OCI-LY3 (cell line): ENCODE results near the gene OR10A3.

Source experiments
- CTCF ChIP-seq: fragments of 200-600, 300-600 bp; sonication (generic); IDR thresholded peaks from 2 replicates; pipeline ENCODE4 v1.5.1; 2014; ENCODE audit warnings: antibody characterized with exemption, low read length, low read depth
- EZH2phosphoT487 ChIP-seq: fragments of 200-600 bp; shearing (Covaris generic); IDR thresholded peaks from 2 replicates; pipeline ENCODE4 v1.6.1; 2018; ENCODE audit warnings: antibody characterized with exemption, mixed run types, low read depth

DNA sequence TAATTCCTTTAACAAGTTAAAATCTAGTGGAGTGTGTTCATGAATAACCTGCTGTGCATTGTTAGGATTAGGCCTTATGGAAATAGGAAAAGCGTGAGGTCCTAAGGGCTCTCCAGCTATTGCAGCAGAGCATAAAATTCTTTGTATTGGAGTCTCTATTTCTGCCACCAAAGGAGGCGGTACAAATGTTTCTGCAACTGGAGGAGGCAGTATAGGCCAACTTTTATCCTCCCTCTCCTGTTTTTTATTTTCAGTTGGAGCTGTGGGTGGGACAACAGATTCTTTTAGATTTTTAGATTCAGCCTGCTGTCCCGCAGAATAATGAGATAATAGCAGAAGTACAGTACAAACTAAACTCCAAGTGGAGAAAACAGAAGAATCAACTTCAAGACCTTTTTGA is 36.6 kb downstream of the OR10A3 start:
- TF ChIP-seq CTCF (no peak), EZH2phosphoT487 (no peak)
